ENCODE measurements around the gene MED25.

MED25 gene

GRCh38 chr19:49855277-49855675, 37.2 kb downstream of the MED25 start:
- peaks cover 50% of the 10 kb centered on the region for H4K20me1 ChIP-seq (ENCODE audit: insufficient read depth, low read length, poor library complexity, severe bottlenecking)
- H3K4me2 ChIP-seq (ENCODE audit: low read depth, low read length, poor library complexity, severe bottlenecking): no peak overlapping the region
- no peak overlapping the region for H3K4me3 ChIP-seq (ENCODE audit: low read length, poor library complexity, severe bottlenecking)
- 0 out of 2 replicates have a peak, but pooled peaks cover 3% of the 10 kb centered on the region for H3F3A ChIP-seq (ENCODE audit: low read depth)
- peaks cover 14% of the 10 kb centered on the region for H3K4me1 ChIP-seq (ENCODE audit: insufficient read depth, low read length, poor library complexity, severe bottlenecking)
- H2AFZ ChIP-seq (ENCODE audit: low read length): no peak overlapping the region
- H3K27me3 ChIP-seq (ENCODE audit: insufficient read depth, low read length, poor library complexity, severe bottlenecking): no peaks in the 10 kb centered on the region
- H3K9ac ChIP-seq (ENCODE audit: low read depth, low read length, poor library complexity, severe bottlenecking): no peak overlapping the region
- peaks cover 41% of the 10 kb centered on the region; the same call in 1 of the 2 replicates for H3K36me3 ChIP-seq (ENCODE audit: insufficient read depth, low read length)
- TF ChIP-seq CTCF (conservative IDR thresholded peaks at IDR 0.05; ENCODE audit: low read length) (no peak), EZH2phosphoT487 (IDR thresholded peaks at IDR 0.05; ENCODE audit: borderline replicate concordance) (no peak)
- H3K9me3 ChIP-seq (ENCODE audit: insufficient read depth, low read depth, low read length): no peaks in the 10 kb centered on the region
- H3K79me2 ChIP-seq (ENCODE audit: insufficient read depth, low read length): peaks cover 37% of the 10 kb centered on the region
- no peaks in the 10 kb centered on the region for H3K9me2 ChIP-seq (replicated peaks; ENCODE audit: low read depth, low read length)

- no peak for TF ChIP-seq CTCF (conservative IDR thresholded peaks at IDR 0.05; ENCODE audit: low read length)
- TF ChIP-seq EZH2phosphoT487 (IDR thresholded peaks at IDR 0.05; ENCODE audit: borderline replicate concordance): no peak
- H3K27me3 ChIP-seq (ENCODE audit: insufficient read depth, low read length, poor library complexity, severe bottlenecking): no peaks in the 10 kb centered on the region
- peaks cover 50% of the 10 kb centered on the region for H4K20me1 ChIP-seq (ENCODE audit: insufficient read depth, low read length, poor library complexity, severe bottlenecking)
- H3K9ac ChIP-seq (ENCODE audit: low read depth, low read length, poor library complexity, severe bottlenecking): no peak overlapping the region
- H3K9me3 ChIP-seq (ENCODE audit: insufficient read depth, low read depth, low read length): no peaks in the 10 kb centered on the region
- peaks cover 37% of the 10 kb centered on the region for H3K79me2 ChIP-seq (ENCODE audit: insufficient read depth, low read length)
- no peaks in the 10 kb centered on the region for H3K9me2 ChIP-seq (replicated peaks; ENCODE audit: low read depth, low read length)
- no peak overlapping the region for H2AFZ ChIP-seq (ENCODE audit: low read length)
- H3K4me3 ChIP-seq (ENCODE audit: low read length, poor library complexity, severe bottlenecking): no peak overlapping the region
- H3K36me3 ChIP-seq (ENCODE audit: insufficient read depth, low read length): peaks cover 47% of the 10 kb centered on the region; the same call in 1 of the 2 replicates
- H3K4me1 ChIP-seq (ENCODE audit: insufficient read depth, low read length, poor library complexity, severe bottlenecking): peaks cover 14% of the 10 kb centered on the region
- H3F3A ChIP-seq (ENCODE audit: low read depth): no peaks in the 10 kb centered on the region
- no peak overlapping the region for H3K4me2 ChIP-seq (ENCODE audit: low read depth, low read length, poor library complexity, severe bottlenecking)
Observed at GRCh38 chr19:49855676-49856573, 37.8 kb downstream of the MED25 start.

GRCh38 chr19:49856574-49857021, 38.5 kb downstream of the MED25 start:
- H3K9me2 ChIP-seq (replicated peaks; ENCODE audit: low read depth, low read length): no peaks in the 10 kb centered on the region
- H3K9me3 ChIP-seq (ENCODE audit: insufficient read depth, low read depth, low read length): no peaks in the 10 kb centered on the region
- H3K79me2 ChIP-seq (ENCODE audit: insufficient read depth, low read length): peaks cover 37% of the 10 kb centered on the region
- H3K9ac ChIP-seq (ENCODE audit: low read depth, low read length, poor library complexity, severe bottlenecking): no peak overlapping the region
- H3K4me1 ChIP-seq (ENCODE audit: insufficient read depth, low read length, poor library complexity, severe bottlenecking): peaks cover 14% of the 10 kb centered on the region
- H3K36me3 ChIP-seq (ENCODE audit: insufficient read depth, low read length): peaks cover 53% of the 10 kb centered on the region; the same call in 1 of the 2 replicates
- H3K4me3 ChIP-seq (ENCODE audit: low read length, poor library complexity, severe bottlenecking): no peak overlapping the region
- no peak overlapping the region for H3K4me2 ChIP-seq (ENCODE audit: low read depth, low read length, poor library complexity, severe bottlenecking)
- H3F3A ChIP-seq (ENCODE audit: low read depth): no peaks in the 10 kb centered on the region
- H3K27me3 ChIP-seq (ENCODE audit: insufficient read depth, low read length, poor library complexity, severe bottlenecking): no peaks in the 10 kb centered on the region
- H2AFZ ChIP-seq (ENCODE audit: low read length): no peak overlapping the region
- peaks cover 56% of the 10 kb centered on the region for H4K20me1 ChIP-seq (ENCODE audit: insufficient read depth, low read length, poor library complexity, severe bottlenecking)
- TF ChIP-seq EZH2phosphoT487 (IDR thresholded peaks at IDR 0.05; ENCODE audit: borderline replicate concordance): no peak
- TF ChIP-seq CTCF (conservative IDR thresholded peaks at IDR 0.05; ENCODE audit: low read length): no peak

Measured in Loucy (cell line).